GM18907 (cell line): ENCODE data around the gene GCNT2.
"Not testable (repeated sequence)": the region's sequence is repeated elsewhere in the genome, so short reads cannot be mapped to it uniquely, and the experiment has no call there.

Experiments
- ATAC-seq: cut with Tn5 transposase; IDR thresholded peaks from one replicate; pipeline ENCODE4 v1.9.1; 2021; ENCODE audit warnings: mild to moderate bottlenecking, moderate library complexity; ENCODE audit not compliant: unreplicated experiment

The GCNT2 gene

GRCh38 chr6:10513544-10513943 is 7.6 kb upstream of the GCNT2 start:
- no peak for ATAC-seq

GRCh38 chr6:10514049-10514780 is 6.9 kb upstream of the GCNT2 start:
- no peak for ATAC-seq

GRCh38 chr6:10516953-10517352 is 4.2 kb upstream of the GCNT2 start:
- ATAC-seq = no peak

GRCh38 chr6:10518557-10519407 is 2.4 kb upstream of the GCNT2 start:
- no peak for ATAC-seq

GRCh38 chr6:10519408-10519697 is 1.8 kb upstream of the GCNT2 start:
- ATAC-seq = not testable (repeated sequence)

- ATAC-seq = peak; percentile 29
Observed at GRCh38 chr6:10520468-10520867, 683 bp upstream of the GCNT2 start.

- ATAC-seq = no peak
Observed at GRCh38 chr6:10522929-10523573, 1.9 kb downstream of the GCNT2 start.

- no peak for ATAC-seq
Observed at GRCh38 chr6:10526156-10526555, 5.0 kb downstream of the GCNT2 start.

GRCh38 chr6:10528158-10528981 is 7.2 kb downstream of the GCNT2 start:
- ATAC-seq = peak; percentile 70

GRCh38 chr6:10529231-10529801 is 8.2 kb downstream of the GCNT2 start:
- no peak for ATAC-seq

GRCh38 chr6:10529828-10530374 is 8.8 kb downstream of the GCNT2 start:
- not testable (repeated sequence) for ATAC-seq

GRCh38 chr6:10531503-10531902 is 10.4 kb downstream of the GCNT2 start:
- ATAC-seq = no peak

- ATAC-seq = no peak
Observed at GRCh38 chr6:10531942-10532341, 10.8 kb downstream of the GCNT2 start.

GRCh38 chr6:10532392-10532791 is 11.2 kb downstream of the GCNT2 start:
- ATAC-seq = no peak

GRCh38 chr6:10534419-10534762 is 13.2 kb downstream of the GCNT2 start:
- ATAC-seq = peak; percentile 33

- ATAC-seq = no peak
Observed at GRCh38 chr6:10535193-10535592, 14.0 kb downstream of the GCNT2 start.

GRCh38 chr6:10537726-10538125 is 16.6 kb downstream of the GCNT2 start:
- no peak for ATAC-seq

- ATAC-seq = no peak
Observed at GRCh38 chr6:10540073-10540746, 19.1 kb downstream of the GCNT2 start.

- ATAC-seq = no peak
Observed at GRCh38 chr6:10541591-10541990, 20.4 kb downstream of the GCNT2 start.

- ATAC-seq = no peak
Observed at GRCh38 chr6:10542213-10542612, 21.1 kb downstream of the GCNT2 start.
